Measurements from ENCODE around the gene FRMD5. TPM values are rescaled to one million over a fixed set of nuclear protein-coding genes. Genes with fewer than 3 reads are reported as not detected.

FRMD5 gene
- polyA plus RNA-seq, 1 donor (not counting 4 experiments of a cell fraction or from before 2014, with no cell fraction given): 7.3 TPM

GRCh38 chr15:44136991-44137477 lies 58.0 kb downstream of the FRMD5 start:
- H3K4me1 ChIP-seq (ENCODE audit: control insufficient read depth, extremely low read depth, insufficient read depth, low read length): peaks cover 5% of the 10 kb centered on the region
- H3K27ac ChIP-seq (ENCODE audit: control insufficient read depth, insufficient read depth, low read length): no peak overlapping the region
- H3K4me2 ChIP-seq (ENCODE audit: control insufficient read depth, extremely low read depth, insufficient read depth, low read depth, low read length): no peak overlapping the region
- DNase-seq (ENCODE audit: low read depth, low spot score): no peak
- no peak overlapping the region for H3K9ac ChIP-seq (ENCODE audit: control insufficient read depth, extremely low read depth, insufficient read depth, low read length)
- FAIRE-seq: no peak
- TF ChIP-seq, protein P1, sequence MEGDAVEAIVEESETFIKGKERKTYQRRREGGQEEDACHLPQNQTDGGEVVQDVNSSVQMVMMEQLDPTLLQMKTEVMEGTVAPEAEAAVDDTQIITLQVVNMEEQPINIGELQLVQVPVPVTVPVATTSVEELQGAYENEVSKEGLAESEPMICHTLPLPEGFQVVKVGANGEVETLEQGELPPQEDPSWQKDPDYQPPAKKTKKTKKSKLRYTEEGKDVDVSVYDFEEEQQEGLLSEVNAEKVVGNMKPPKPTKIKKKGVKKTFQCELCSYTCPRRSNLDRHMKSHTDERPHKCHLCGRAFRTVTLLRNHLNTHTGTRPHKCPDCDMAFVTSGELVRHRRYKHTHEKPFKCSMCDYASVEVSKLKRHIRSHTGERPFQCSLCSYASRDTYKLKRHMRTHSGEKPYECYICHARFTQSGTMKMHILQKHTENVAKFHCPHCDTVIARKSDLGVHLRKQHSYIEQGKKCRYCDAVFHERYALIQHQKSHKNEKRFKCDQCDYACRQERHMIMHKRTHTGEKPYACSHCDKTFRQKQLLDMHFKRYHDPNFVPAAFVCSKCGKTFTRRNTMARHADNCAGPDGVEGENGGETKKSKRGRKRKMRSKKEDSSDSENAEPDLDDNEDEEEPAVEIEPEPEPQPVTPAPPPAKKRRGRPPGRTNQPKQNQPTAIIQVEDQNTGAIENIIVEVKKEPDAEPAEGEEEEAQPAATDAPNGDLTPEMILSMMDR (optimal IDR thresholded peaks at IDR 0.05 in 1 of 3, IDR thresholded peaks at IDR 0.05 in 1 of 3, conservative IDR thresholded peaks at IDR 0.05 in 1 of 3; ENCODE audit: extremely low read depth in 1 of 3, insufficient read depth in 2 of 3, low read length in 3 of 3): no peak
- no peak for TF ChIP-seq EZH2 (IDR thresholded peaks at IDR 0.05; ENCODE audit: low read length)
- no peaks in the 10 kb centered on the region for H4K20me1 ChIP-seq (ENCODE audit: control insufficient read depth, extremely low read depth, insufficient read depth, low read length)
- H3K36me3 ChIP-seq (ENCODE audit: control insufficient read depth in 2 of 2, extremely low read depth in 1 of 2, insufficient read depth in 2 of 2, low read length in 2 of 2): no peaks in the 10 kb centered on the region
- dilution Hi-C loops (cut with MboI; ENCODE audit: extremely low pct_ligation_motif_present, low sequenced_read_pairs): no loop called here
- no peaks in the 10 kb centered on the region for H3K9me3 ChIP-seq (ENCODE audit: control insufficient read depth, low read depth, low read length)
- no peaks in the 10 kb centered on the region for H3K9me1 ChIP-seq (ENCODE audit: control insufficient read depth, extremely low read depth, insufficient read depth, low read length)
- peaks cover 32% of the 10 kb centered on the region for H3K79me2 ChIP-seq (ENCODE audit: control insufficient read depth, insufficient read depth, low read length)
- no peak overlapping the region for H2AFZ ChIP-seq (ENCODE audit: control insufficient read depth, low read length)
- H3K27me3 ChIP-seq (ENCODE audit: control insufficient read depth, extremely low read depth, insufficient read depth, low read length): no peaks in the 10 kb centered on the region
- no peak overlapping the region for H3K4me3 ChIP-seq (ENCODE audit: control insufficient read depth in 2 of 3, extremely low read depth in 1 of 3, insufficient read depth in 2 of 3, low read depth in 1 of 3, low read length in 3 of 3)

DNA sequence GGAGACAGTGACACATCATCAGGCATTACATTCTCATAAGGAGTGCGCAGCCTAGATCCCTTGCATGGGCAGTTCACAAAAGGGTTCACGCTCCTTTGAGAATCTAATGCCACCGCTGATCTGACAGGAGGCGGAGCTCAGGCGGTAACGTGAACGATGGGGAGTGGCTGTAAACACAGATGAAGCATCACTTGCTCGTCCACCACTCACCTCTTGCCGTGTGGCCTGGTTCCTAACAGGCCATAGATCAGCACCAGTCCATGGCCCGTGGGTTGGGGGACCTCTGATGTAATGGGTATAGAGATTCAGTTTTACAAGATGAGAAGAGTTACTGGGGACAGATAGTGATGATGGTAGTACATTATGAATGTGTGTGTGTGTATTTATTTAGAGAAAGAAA lies 63.0 kb downstream of the FRMD5 start:
- Histone ChIP-seq H3K9ac (ENCODE audit: control insufficient read depth, extremely low read depth, insufficient read depth, low read length) (no peak overlapping the region), H3K4me3 (ENCODE audit: control insufficient read depth in 2 of 3, extremely low read depth in 1 of 3, insufficient read depth in 2 of 3, low read depth in 1 of 3, low read length in 3 of 3) (no peak overlapping the region), H3K79me2 (ENCODE audit: control insufficient read depth, insufficient read depth, low read length) (peaks cover 15% of the 10 kb centered on the region), H3K27me3 (ENCODE audit: control insufficient read depth, extremely low read depth, insufficient read depth, low read length) (no peaks in the 10 kb centered on the region), H3K9me1 (ENCODE audit: control insufficient read depth, extremely low read depth, insufficient read depth, low read length) (no peaks in the 10 kb centered on the region), H4K20me1 (ENCODE audit: control insufficient read depth, extremely low read depth, insufficient read depth, low read length) (no peaks in the 10 kb centered on the region), H3K4me1 (ENCODE audit: control insufficient read depth, extremely low read depth, insufficient read depth, low read length) (no peaks in the 10 kb centered on the region), H3K4me2 (ENCODE audit: control insufficient read depth, extremely low read depth, insufficient read depth, low read depth, low read length) (no peak overlapping the region), H3K27ac (ENCODE audit: control insufficient read depth, insufficient read depth, low read length) (no peak overlapping the region), H2AFZ (ENCODE audit: control insufficient read depth, low read length) (no peak overlapping the region), H3K36me3 (ENCODE audit: control insufficient read depth in 2 of 2, extremely low read depth in 1 of 2, insufficient read depth in 2 of 2, low read length in 2 of 2) (no peaks in the 10 kb centered on the region), H3K9me3 (ENCODE audit: control insufficient read depth, low read depth, low read length) (no peaks in the 10 kb centered on the region)
- DNase-seq (ENCODE audit: low read depth, low spot score) (no peak), FAIRE-seq (no peak)
- TF ChIP-seq EZH2 (IDR thresholded peaks at IDR 0.05; ENCODE audit: low read length): no peak
- TF ChIP-seq, protein P1 (optimal IDR thresholded peaks at IDR 0.05 in 1 of 3, IDR thresholded peaks at IDR 0.05 in 1 of 3, conservative IDR thresholded peaks at IDR 0.05 in 1 of 3; ENCODE audit: extremely low read depth in 1 of 3, insufficient read depth in 2 of 3, low read length in 3 of 3): no peak
- dilution Hi-C loops (cut with MboI; ENCODE audit: extremely low pct_ligation_motif_present, low sequenced_read_pairs): no loop called here

All from keratinocyte (primary cell).